H9 (cell line): ENCODE measurements around the gene FGF22. TPM values are rescaled to one million over a fixed set of nuclear protein-coding genes. Genes with fewer than 3 reads are reported as not detected.

Source experiments
- DNase-seq: peaks from one replicate; pipeline ENCODE4 v3.0.0-alpha.2; 2017
- H2AFZ ChIP-seq: one replicate; pipeline ENCODE4 v1.6.1; 2013; ENCODE audit warnings: mild to moderate bottlenecking, low read length, control low read depth, moderate library complexity
- H2AK5ac ChIP-seq: 2 replicates; pipeline ENCODE4 v1.6.1; 2013; ENCODE audit warnings: low read length, control low read depth, mixed read lengths; ENCODE audit not compliant: insufficient read length
- H2BK120ac ChIP-seq: one replicate; pipeline ENCODE4 v1.6.1; 2013; ENCODE audit warnings: low read depth, mild to moderate bottlenecking, low read length, control low read depth, inconsistent platforms; ENCODE audit not compliant: poor library complexity, severe bottlenecking
- H2BK12ac ChIP-seq: 2 replicates; pipeline ENCODE4 v1.6.1; 2013; ENCODE audit warnings: low read length, control low read depth, mixed read lengths, low read depth; ENCODE audit not compliant: insufficient read length
- H2BK15ac ChIP-seq: 2 replicates; pipeline ENCODE4 v1.6.1; 2013; ENCODE audit warnings: low read depth, low read length, control low read depth
- H2BK20ac ChIP-seq: one replicate; pipeline ENCODE4 v1.6.1; 2013; ENCODE audit warnings: low read depth, mild to moderate bottlenecking, low read length, control low read depth, inconsistent platforms; ENCODE audit not compliant: poor library complexity, severe bottlenecking
- H2BK5ac ChIP-seq: 2 replicates; pipeline ENCODE4 v1.6.1; 2013; ENCODE audit warnings: low read length, control low read depth, mixed read lengths; ENCODE audit not compliant: insufficient read length
- H3K14ac ChIP-seq: 2 replicates; pipeline ENCODE4 v1.6.1; 2013; ENCODE audit warnings: low read length, control low read depth; ENCODE audit not compliant: insufficient read depth
- H3K18ac ChIP-seq: 2 replicates; pipeline ENCODE4 v1.6.1; 2013; ENCODE audit warnings: low read depth, mild to moderate bottlenecking, mixed read lengths, low read length, control low read depth; ENCODE audit not compliant: insufficient read length
- H3K23ac ChIP-seq: 2 replicates; pipeline ENCODE4 v1.6.1; 2013; ENCODE audit warnings: low read length, control low read depth, mixed read lengths, low read depth; ENCODE audit not compliant: insufficient read length
- H3K23me2 ChIP-seq: 2 replicates; pipeline ENCODE4 v1.6.1; 2013; ENCODE audit warnings: low read depth, mild to moderate bottlenecking, mixed read lengths, low read length, control low read depth; ENCODE audit not compliant: insufficient read length, poor library complexity, severe bottlenecking
- H3K27ac ChIP-seq: 2 replicates; pipeline ENCODE4 v1.5.1; 2013; ENCODE audit warnings: low read length, control low read depth, mixed read lengths, low read depth; ENCODE audit not compliant: insufficient read length
- H3K27me3 ChIP-seq: 2 replicates; pipeline ENCODE4 v1.6.1; 2013; ENCODE audit warnings: low read length, control low read depth, inconsistent platforms; ENCODE audit not compliant: insufficient read depth
- H3K4ac ChIP-seq: 2 replicates; pipeline ENCODE4 v1.6.1; 2013; ENCODE audit warnings: low read depth, mild to moderate bottlenecking, control low read depth, inconsistent platforms, low read length, moderate library complexity
- H3K4me1 ChIP-seq: 2 replicates; pipeline ENCODE4 v1.6.1; 2013; ENCODE audit warnings: low read length, control low read depth, inconsistent platforms; ENCODE audit not compliant: insufficient read depth
- H3K4me2 ChIP-seq: 2 replicates; pipeline ENCODE4 v1.6.1; 2013; ENCODE audit warnings: low read length, control low read depth, mixed read lengths; ENCODE audit not compliant: insufficient read length, insufficient read depth
- H3K56ac ChIP-seq: 2 replicates; pipeline ENCODE4 v1.6.1; 2013; ENCODE audit warnings: low read depth, mild to moderate bottlenecking, mixed read lengths, low read length, control low read depth; ENCODE audit not compliant: insufficient read length
- H3K79me1 ChIP-seq: 2 replicates; pipeline ENCODE4 v1.6.1; 2013; ENCODE audit warnings: low read depth, mild to moderate bottlenecking, moderate library complexity, low read length, control low read depth, inconsistent platforms; ENCODE audit not compliant: insufficient read depth, poor library complexity, severe bottlenecking
- H3K79me2 ChIP-seq: 2 replicates; pipeline ENCODE4 v1.6.1; 2013; ENCODE audit warnings: low read length, control low read depth, inconsistent platforms; ENCODE audit not compliant: insufficient read depth
- H3K9ac ChIP-seq: 2 replicates; pipeline ENCODE4 v1.6.1; 2013; ENCODE audit warnings: low read length, control low read depth, mixed read lengths; ENCODE audit not compliant: insufficient read length; ENCODE audit errors: extremely low read depth
- H3K9me3 ChIP-seq: one replicate; pipeline ENCODE4 v1.6.1; 2013; ENCODE audit warnings: low read depth, low read length, inconsistent platforms; ENCODE audit not compliant: control insufficient read depth
- H3T11ph ChIP-seq: one replicate; pipeline ENCODE4 v1.6.1; 2013; ENCODE audit warnings: mild to moderate bottlenecking, low read length, control low read depth, inconsistent platforms
- H4K20me1 ChIP-seq: one replicate; pipeline ENCODE4 v1.6.1; 2013; ENCODE audit not compliant: control insufficient read depth, insufficient read length, insufficient read depth
- H4K5ac ChIP-seq: 2 replicates; pipeline ENCODE4 v1.6.1; 2013; ENCODE audit warnings: low read depth, mild to moderate bottlenecking, mixed read lengths, low read length, control low read depth; ENCODE audit not compliant: insufficient read length
- H4K8ac ChIP-seq: replicated peaks from 2 replicates; pipeline ENCODE4 v1.6.1; 2013; ENCODE audit warnings: low read length, control low read depth, mixed read lengths, low read depth; ENCODE audit not compliant: insufficient read length
- H4K91ac ChIP-seq: 2 replicates; pipeline ENCODE4 v1.6.1; 2013; ENCODE audit warnings: low read depth, mild to moderate bottlenecking, moderate library complexity, mixed read lengths, low read length, control low read depth; ENCODE audit not compliant: insufficient read length
- H3K27ac Mint-ChIP-seq, 3 experiments: 2 replicates in 2 of 3; 3 replicates in 1 of 3; pipeline ENCODE4 v1.8.0; 2020 to 2021; ENCODE audit warnings: mixed read lengths in 3 of 3, mild to moderate bottlenecking in 1 of 3, moderate library complexity in 1 of 3
- H3K27me3 Mint-ChIP-seq: 2 replicates; pipeline ENCODE4 v1.8.0; 2021; ENCODE audit warnings: low read depth, mild to moderate bottlenecking, moderate library complexity, mixed read lengths
- H3K36me3 Mint-ChIP-seq, 3 experiments: 2 replicates in 2 of 3; 3 replicates in 1 of 3; pipeline ENCODE4 v1.8.0; 2020 to 2021; ENCODE audit warnings: low read depth in 3 of 3, mixed read lengths in 3 of 3; ENCODE audit not compliant: insufficient read depth in 1 of 3
- H3K4me1 Mint-ChIP-seq, 2 experiments: 2 replicates each; pipeline ENCODE4 v1.8.0; 2020; ENCODE audit warnings: mixed read lengths in 2 of 2
- H3K4me3 Mint-ChIP-seq, 2 experiments: 2 replicates in 1 of 2; 3 replicates in 1 of 2; pipeline ENCODE4 v1.8.0; 2020 to 2021; ENCODE audit warnings: mild to moderate bottlenecking in 2 of 2, mixed read lengths in 2 of 2, moderate library complexity in 1 of 2
- H3K9me3 Mint-ChIP-seq, 2 experiments: 2 replicates in 1 of 2; 3 replicates in 1 of 2; pipeline ENCODE4 v1.8.0; 2020; ENCODE audit warnings: mild to moderate bottlenecking in 2 of 2, mixed read lengths in 2 of 2, moderate library complexity in 1 of 2
- CTCF ChIP-seq: fragments of 200-600 bp; sonication (generic); conservative IDR thresholded peaks from 3 replicates; pipeline ENCODE4 v1.8.0; 2021; ENCODE audit warnings: antibody characterized with exemption, mild to moderate bottlenecking
- WGBS: extraction: QIAGEN DNeasy Blood & Tissue Kit; methylation state at CpG from one replicate; pipeline ENCODE4 v1.1.7; 2013; ENCODE audit warnings: missing lambda C conversion rate, low lambda C conversion rate, mixed read lengths; ENCODE audit not compliant: insufficient read length; ENCODE audit errors: extremely low coverage; 5-methylcytosine and 5-hydroxymethylcytosine counted together
- total RNA-seq: library from RNA; stranded (reverse); gene quantifications from 2 replicates; pipeline ENCODE4 v1.2.1, GENCODE V29; 2021

The FGF22 gene
- total RNA-seq, 1 experiment from 2014 or later = 0.72 TPM

GRCh38 chr19:590396-590745 is 49.3 kb upstream of the FGF22 start:
- Histone ChIP-seq H2BK15ac (no peak overlapping the region), H3K18ac (no peak overlapping the region), H2AFZ (no peak overlapping the region), H3K79me2 (no peaks in the 10 kb centered on the region), H3T11ph (no peak overlapping the region), H2AK5ac (no peak overlapping the region), H3K27ac (no peak overlapping the region), H2BK5ac (no peak overlapping the region), H3K4ac (no peak overlapping the region), H3K4me1 (no peaks in the 10 kb centered on the region), H3K23me2 (no peaks in the 10 kb centered on the region), H3K9ac (no peak overlapping the region), H3K27me3 (peaks cover 12% of the 10 kb centered on the region; the same call in 1 of the 2 replicates), H2BK120ac (no peak overlapping the region), H2BK12ac (no peak overlapping the region), H3K56ac (no peak overlapping the region), H4K20me1 (peaks cover 3% of the 10 kb centered on the region), H3K9me3 (no peaks in the 10 kb centered on the region), H3K23ac (no peak overlapping the region), H4K91ac (no peak overlapping the region), H4K5ac (no peak overlapping the region), H3K4me2 (no peak overlapping the region), H3K79me1 (no peaks in the 10 kb centered on the region), H2BK20ac (no peak overlapping the region), H3K14ac (no peak overlapping the region), H4K8ac (no peak overlapping the region)
- DNase-seq = no peak
- TF ChIP-seq CTCF = no peak
- H3K4me1 Mint-ChIP-seq = peaks cover 2 to 8% of the 10 kb centered on the region in 2 experiments; a peak in 1 of 4 replicates
- peak overlapping the region; percentile 44 to 59; a peak in 3 of 5 replicates for H3K4me3 Mint-ChIP-seq
- peaks cover 52% of the 10 kb centered on the region for H3K27me3 Mint-ChIP-seq
- H3K27ac Mint-ChIP-seq = no peak overlapping the region
- H3K36me3 Mint-ChIP-seq = no peaks in the 10 kb centered on the region
- WGBS = no CpG with 5 or more reads among the region's 50 CpGs
- H3K9me3 Mint-ChIP-seq = no peaks in the 10 kb centered on the region
